Kasumi-1 (cell line): ENCODE measurements around the gene RCOR1.
"Not testable (repeated sequence)": the region's sequence is repeated elsewhere in the genome, so short reads cannot be mapped to it uniquely, and the experiment has no call there.

Experiments
- DNase-seq, 2 experiments: peaks; one replicate each; lab custom pipeline; 2025; lab: John Stamatoyannopoulos, UW

The RCOR1 gene

DNA sequence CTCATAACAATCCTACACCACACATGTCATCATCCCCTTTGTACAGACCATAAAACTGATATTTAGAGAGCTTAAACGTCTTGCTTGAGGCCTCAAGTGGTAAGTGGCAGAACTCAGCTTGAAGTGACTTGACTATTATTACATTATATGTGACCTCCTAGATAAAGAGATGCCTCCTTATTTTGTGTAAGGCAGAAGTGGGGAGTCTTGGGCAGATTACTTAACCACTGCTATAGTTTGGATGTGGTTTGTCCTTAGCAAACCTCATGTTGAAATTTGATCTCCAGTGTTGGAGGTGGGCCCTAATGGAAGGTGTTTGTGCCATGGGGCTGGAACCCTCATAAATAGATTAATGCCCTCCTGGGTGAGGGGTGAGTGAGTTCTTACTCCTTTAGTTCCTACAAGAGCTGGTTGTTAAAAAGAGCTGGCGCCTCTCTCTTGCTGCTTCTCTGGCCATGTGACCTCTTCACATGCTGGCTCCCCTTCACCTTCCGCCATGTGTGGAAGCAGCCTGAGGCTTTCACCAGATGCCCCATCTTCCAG lies 37.4 kb downstream of the RCOR1 start:
- peak; percentile 23 to 35 for DNase-seq

DNA sequence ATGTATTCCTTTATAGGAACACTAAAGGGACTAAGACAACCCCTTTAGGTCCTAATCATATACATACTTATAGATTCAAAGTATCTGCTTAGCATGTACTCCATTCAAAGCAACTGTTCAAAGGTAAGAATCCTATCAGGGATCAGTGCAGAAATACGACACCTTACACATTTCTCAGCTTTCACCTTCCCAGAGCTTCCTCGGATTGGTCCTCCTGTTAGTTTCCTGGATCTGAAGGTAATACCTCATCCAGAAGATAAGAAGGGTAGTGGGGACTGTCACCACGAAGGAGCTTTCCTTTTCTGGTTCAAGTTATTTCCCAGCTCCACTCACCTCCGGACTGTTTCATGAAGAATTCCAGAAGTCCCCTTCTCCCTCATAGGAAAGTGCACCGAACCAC lies 38.0 kb downstream of the RCOR1 start:
- DNase-seq = no peak

DNA sequence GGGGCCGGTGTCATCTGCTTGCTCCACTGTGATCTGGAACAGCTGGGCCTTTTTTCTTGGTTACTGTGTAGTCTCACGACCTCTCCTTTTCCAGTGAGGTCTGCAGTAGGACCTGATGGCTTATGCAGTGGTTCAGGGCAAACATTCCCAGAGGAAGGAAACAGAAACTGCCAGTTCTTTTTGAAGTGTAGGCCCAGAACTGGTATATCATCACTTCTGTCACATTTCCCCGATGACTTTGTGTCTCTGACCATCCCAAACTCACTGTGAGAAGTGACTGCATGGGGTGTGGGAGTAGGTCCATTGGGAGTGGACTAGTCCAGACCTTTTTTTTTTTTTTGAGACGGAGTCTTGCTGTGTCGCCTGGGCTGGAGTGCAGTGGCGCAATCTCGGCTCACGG lies 38.4 kb downstream of the RCOR1 start:
- DNase-seq = no peak

DNA sequence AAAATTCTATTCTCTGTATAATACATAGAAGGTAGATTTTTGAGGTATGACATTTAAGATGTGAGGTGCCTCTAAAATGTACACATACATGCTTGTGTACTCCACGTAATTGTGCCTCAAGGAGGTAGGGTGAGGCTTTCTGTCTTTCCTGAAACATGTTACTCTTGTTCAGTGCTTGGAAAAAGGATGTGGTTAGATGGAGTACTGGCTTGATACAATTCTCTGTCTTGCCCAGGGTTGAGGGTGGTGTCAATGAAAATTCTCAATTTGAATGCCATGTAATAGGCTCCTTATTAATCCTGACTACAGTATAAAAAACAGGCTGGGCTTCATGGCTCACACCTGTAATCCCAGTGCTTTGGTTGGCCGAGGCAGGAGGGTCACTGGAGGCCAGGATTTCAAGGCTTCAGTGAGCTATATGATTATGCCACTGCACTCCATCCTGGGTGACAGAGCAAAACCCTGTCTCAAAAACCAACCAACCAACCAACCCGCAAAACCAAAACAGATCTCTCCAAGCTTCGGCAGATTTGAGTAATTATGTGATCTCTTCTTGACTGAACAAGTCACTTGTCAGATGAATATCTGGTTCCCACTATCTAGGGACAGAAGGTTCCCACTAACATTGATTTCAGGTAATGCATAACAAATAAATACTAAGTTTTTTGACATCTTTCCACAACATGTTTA lies 41.6 kb downstream of the RCOR1 start:
- no peak for DNase-seq

DNA sequence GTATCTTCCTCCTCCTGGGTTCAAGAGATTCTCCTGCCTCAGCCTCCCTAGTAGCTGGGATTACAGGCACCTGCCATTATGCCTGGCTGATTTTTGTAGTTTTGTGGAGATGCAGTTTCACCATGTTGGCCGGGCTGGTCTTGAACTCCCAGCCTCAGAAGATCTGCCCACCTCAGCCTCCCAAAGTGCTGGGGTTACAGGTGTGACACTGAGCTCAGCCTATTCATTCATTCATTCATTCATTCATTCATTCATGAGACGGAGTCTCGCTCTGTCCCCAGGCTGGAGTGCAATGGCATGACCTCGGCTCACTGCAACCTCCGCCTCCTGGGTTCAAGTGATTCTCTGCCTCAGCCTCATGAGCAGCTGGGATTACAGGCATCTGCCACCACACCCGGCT lies 47.2 kb downstream of the RCOR1 start:
- DNase-seq = not testable (repeated sequence)

DNA sequence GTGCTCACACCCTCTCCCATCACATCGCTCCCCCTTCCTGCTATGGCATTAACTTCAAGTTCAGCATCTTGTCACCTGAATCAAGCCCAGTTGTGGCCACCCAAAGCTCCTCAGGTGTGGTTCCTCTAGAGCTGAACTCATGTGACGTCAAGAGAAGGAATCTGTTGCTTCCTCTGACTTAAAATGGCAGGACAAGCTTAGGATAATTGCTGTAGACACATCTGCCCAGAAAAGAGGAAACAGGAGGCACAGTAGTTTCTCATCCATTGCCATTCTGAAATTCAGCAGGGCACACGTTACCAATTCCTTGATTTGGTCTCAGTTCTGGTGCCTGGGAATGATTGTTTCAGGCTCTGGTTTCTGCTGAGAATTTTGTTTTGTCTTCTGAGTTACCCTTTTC lies 52.1 kb downstream of the RCOR1 start:
- DNase-seq = peak; percentile 20 to 27

DNA sequence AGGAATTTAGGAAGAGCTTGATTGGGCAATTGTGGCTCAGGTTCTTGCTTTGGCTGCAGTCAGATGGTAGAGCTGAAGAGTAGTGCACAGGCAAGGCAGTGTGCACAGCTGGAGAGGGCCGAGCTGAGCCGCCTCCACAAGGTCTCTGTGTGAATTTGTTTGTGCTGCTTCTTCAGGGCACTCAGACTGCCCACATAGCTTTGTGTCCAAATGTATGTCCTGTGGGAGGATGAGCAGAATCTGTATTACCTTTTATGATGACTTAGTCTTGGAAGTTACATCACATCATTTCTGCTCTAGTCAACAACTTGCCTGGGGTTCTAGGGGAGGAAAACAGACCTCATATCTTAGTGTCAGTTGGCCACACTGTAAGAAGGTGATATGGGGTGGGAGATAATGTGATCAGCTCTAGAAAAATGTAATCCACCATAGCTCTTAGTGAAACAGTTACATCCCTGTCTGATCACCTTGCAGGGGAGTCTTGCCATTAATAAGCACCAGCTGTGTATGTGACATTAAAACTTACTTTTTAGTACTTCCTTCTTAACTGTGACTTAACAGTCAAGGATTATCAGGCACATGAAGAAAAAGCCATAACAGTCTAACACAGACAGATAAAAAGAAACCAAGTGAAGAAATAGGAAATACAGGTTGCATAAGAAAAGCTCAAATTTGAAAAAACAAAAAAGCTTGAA lies 53.4 kb downstream of the RCOR1 start:
- no peak for DNase-seq

DNA sequence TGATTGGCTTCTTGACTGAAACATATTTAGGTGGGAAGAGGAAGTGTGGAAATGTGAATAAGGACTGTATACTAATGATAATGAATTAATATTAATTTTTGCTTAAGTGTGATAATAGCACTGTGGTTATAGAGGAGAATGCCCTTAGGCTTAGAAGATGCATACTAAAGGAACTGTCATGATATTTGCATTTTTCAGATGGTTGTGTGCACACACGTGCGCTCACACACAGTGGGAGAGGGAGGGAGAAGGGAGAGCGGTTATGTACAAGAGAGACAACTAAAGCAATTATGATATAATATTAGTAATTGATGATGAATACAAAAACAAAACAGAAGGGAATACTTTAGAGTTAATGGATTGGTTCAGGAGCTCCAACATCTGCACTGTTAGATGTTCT lies 54.2 kb downstream of the RCOR1 start:
- no peak for DNase-seq

DNA sequence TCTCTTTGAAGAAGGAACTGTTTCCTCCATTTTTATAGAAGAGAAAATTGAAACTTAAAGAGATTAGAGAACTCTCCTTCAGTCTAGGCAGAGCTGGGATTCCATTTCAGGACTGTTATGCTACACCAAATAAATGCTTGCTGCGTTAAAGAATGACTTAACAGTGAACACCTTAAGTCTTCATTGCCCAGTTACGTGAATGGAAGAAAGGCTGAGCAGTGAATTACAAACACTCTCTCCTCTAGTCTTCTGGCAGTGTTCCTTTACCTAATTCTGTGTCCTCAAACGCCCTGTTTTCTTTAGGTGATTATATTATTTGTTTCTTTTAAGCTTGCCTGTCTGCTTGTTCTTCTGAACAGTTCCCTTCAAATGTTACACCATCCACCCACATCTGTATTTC lies 59.7 kb downstream of the RCOR1 start:
- DNase-seq = no peak

DNA sequence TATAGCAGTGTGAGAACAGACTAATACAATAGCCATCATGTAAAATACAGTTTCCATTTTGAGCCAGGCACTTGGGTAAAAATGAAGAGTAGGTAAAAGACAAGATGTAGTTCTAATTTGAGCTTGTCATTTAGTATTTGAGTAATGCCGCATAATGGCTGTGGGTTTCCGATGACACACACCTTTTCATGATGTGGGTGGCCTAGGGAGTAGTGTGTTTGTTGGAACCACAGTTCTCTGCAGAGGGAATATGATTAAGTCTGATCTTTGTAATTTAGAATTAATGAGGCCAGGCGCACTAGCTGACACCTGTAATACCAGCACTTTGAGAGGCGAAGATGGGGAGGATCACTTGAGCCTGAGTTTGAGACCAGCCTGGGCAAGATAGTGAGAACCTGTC lies 61.8 kb downstream of the RCOR1 start:
- DNase-seq = no peak

DNA sequence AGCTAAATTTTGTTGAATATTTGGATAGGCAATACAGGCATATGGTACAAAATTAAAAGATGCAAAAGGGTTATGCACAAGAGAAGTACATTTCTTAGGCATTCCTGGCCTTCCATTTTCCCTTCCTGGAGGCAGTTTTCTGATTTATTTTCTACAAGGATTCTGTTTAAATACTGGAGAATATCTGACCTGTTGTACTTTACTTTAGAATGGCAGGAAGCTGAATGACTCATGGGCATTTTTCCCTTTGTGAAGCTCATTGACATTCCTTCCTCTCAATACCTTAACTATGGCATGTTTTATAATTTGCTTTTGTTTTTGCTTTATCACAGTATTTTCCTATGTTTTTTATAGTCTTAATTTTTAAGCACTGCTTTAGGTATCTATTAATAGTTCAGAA lies 62.7 kb downstream of the RCOR1 start:
- DNase-seq = no peak

DNA sequence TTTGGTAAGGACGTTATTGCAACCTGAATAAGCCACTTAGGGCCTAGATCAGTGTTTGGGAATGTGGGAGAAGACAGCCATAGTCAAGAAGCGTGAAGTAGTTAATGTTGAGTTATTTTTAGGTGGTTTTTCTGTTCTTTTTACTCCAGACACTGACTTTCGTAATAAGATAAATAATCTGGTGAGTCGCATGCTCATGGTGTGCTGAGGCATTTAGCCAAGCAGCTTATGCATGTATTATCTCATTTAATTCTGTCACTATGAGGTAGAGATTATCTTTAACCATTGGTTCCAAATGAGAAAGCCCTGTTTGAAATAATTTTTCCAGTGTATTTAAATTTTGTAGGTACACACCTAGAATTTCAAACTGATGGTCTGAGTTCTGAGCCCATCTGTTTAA lies 67.3 kb downstream of the RCOR1 start:
- no peak for DNase-seq

DNA sequence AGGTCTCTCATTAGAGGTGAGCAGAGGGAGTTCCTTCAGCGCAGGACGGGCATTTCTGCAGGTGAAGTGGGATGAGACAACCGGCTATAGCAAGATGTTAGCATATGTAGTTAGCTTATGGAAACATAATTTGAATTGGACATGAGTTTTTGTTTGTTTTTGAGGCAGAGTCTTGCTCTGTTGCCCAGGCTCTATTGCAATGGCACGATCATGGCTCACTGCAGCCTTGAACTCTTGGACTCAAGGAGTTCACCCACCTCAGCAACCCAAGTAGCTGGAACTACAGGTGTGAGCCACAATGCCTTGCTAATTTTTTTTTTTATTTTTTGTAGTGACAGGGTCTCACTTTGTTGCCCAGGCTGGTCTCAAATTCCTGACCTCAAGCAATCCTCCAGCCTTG lies 69.2 kb downstream of the RCOR1 start:
- no peak for DNase-seq

DNA sequence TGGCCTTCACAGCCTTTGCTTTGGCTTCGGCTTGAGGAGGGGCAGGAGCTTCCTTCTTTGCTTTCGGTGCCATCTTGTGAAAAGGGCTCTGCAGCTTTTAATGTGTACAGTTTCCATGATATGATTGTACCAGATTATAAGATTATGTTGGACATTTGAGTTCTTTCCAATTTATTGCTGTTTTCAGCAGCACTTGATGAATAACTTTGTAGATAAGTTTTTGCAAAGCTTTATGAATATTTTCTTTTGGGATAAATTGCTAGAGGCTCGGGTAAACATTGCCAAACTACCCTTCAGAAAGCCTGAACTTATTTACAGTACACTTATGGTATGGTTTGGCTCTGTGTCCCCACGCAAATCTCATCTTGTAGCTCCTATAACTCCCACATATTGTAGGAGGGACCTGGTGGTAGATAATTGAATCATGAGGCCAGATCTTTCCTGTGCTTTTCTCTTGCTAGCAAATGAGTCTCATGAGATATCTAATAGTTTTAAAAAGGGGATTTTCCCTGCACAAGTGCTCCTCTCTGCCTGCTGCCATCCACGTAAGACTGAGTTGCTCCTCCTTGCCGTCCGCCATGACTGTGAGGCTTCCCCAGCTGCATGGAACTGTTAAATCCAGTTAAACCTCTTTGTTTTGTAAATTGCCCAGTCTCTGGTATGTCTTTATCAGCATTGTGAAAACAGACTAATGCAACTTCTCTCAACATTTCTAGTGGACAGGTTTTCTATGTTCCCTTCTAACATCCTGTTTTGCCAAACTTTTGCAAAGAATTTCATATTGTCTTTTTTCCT lies 70.4 kb downstream of the RCOR1 start:
- no peak for DNase-seq

DNA sequence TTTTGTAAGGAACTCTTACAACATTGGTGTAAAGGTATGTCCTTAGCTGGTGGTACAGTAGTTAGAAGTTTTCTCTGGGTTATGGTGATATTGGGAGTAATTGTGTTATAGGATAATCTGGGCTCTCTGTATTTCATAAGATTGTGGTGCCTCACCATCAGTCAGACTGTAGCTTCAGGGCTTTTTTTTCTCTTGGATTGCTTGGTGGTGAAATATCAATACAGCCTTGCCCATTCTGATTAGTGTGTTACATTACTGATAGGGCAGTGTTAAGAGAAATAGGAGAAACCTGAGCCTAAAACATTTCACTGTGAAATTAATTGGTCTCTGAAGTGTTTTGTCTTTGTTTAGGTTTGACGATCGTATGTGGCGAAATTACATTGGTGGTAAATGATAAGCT lies 71.0 kb downstream of the RCOR1 start:
- DNase-seq = no peak

DNA sequence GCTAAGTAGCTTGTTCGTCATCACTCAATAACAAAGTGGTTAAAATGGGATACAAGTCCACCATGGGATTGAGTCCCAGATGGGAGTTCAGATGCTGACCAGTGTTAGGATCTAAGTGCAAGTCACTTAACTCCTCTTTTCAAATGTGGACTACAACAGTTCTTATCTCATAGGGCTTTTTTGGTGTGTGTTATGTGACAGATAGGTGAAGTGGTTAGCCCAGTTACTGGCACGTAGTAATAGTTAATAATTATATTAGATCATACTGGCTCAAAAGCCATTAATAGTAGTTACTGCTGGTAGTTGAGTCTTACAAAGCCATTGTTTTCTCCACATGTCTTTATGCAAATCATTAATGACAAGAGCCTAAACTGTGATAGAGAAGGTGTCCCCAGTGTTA lies 73.2 kb downstream of the RCOR1 start:
- no peak for DNase-seq

DNA sequence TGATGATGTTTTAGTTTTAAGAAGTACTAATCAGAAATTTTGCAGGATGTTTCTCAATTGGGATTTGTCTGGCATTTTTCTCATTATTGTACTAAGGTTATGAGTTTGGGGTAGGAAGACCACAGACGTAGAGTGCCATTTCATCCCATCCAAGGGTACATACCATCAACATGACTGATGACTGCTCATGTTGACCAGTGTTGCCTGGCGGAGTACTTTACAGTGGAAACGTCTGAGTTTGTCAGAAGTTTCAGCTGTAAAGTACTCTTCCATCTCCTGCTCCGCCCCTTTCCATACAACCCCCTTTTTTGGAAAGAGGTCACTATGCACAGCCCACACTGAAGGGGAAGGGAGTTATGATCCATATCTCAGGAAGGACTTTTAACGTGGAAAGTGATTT lies 74.2 kb downstream of the RCOR1 start:
- no peak for DNase-seq

DNA sequence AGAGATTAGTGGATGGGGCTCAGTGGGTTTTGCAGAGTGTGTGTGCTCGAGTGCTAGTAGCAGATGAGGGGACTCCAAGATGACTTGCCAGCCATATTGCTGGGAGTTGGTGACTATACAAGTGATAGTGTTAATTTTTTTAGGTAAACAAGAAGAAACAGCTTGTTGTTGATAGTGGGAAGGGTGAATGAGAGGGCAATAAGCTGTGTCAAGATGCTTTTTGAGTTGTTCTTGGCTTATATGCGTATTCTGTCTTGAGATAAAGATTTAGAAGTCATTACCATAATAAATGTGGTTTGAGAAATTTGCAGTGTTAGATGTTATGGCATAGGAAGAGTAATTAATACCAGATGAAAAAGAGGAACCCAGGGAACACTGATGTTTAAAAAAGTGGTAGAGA lies 75.3 kb downstream of the RCOR1 start:
- no peak for DNase-seq

DNA sequence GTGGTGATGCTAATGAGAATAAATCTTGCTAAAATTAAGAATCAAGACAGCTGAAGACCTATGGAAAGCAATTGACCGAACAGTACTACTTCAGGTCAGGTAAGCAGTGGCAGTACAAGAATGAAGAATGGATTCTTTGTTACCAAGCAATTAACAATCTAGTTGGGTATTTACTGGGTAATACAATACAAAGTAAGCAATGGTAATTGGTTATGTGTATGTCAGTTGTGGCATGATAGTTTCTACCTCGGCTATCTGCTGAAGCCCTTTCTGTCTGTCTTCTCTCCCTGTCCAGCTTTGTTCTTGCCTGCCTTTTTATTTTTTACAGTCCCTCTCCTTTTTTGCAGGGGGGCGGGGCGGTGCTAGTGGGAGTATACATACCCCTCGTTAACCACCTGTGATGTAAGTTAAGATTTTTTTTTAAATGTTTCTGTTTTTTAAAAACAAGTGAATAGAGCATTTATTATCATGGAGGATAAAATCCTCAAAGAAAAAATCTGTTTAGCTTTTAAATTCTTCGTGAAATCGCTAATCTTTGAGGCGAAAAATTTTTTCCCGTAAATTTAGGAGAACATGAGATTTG lies 75.9 kb downstream of the RCOR1 start:
- no peak for DNase-seq

DNA sequence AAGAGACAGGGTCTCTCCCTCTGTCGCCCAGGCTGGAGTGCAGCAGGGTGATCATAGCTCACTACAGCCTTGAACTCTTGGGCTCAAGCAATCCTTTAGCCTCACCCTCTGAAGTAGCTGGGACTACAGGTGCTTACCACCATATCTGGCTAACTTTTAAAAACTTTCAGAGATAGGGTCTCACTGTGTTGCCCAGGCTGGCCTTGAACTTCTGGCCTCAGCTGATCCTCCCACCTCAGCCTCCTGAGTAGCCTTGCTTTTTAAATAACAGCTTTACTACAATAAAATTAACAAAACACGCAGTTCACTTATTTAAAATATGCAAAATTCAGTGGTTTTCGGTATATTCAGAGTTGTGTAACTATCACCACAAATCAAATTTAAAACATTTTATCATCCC lies 79.0 kb downstream of the RCOR1 start:
- no peak for DNase-seq

DNA sequence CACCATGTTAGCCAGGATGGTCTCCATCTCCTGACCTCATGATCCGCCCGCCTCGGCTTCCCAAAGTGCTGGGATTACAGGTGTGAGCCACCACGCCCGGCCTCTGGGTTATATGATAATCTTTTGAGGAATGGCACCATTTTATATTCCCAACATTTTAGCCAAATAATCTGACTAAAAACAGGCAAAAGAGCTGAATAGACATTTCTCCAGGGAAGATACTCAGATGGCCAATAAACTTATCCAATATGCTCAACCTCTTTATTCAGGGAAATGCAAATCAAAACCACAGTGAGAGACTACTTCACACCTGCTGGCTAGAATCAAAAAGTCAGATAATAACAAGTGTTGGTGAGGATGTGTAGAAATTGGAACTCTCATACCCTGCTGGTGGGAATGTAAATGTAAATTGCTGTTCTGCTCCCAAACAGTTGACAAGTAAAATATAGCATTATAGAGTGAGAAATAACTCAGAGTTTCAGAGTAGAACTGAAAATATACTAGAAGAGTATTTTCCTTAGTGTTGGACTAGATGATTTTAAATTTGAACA lies 80.0 kb downstream of the RCOR1 start:
- DNase-seq = no peak

DNA sequence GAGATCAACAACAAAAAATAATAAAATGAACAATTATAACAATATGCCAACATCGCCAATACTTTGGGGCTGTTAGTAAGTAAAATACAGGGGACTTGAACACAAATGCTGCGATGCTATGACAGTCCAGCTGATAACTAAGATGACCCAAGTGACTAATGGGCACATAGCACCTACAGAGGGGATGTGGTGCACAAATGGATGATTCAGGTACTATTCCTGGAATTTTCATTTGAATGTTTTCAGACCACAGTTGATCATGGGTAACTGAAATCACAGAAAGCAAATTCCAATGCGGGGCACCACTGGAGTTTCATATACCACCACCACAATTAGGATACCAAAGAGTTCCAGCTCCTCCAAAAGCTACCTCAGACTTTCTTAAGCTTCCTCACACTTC lies 82.9 kb downstream of the RCOR1 start:
- DNase-seq = no peak
